ENCODE results near the gene SH3PXD2B. TPM values are rescaled to one million over a fixed set of nuclear protein-coding genes. Genes with fewer than 3 reads are reported as not detected.

The SH3PXD2B gene
- total and polyA plus RNA-seq, 2 of the 13 experiments (the other 11 are each of a cell fraction or from before 2014, with no cell fraction given) = 3.4 to 4.6 TPM

GRCh38 chr5:172293054-172293744, 161.1 kb downstream of the SH3PXD2B start (continued):
- TF ChIP-seq ZFP91 (CRISPR knock-in tag; IDR thresholded peaks at IDR 0.05; ENCODE audit: borderline replicate concordance) (peak; percentile 96), TGIF2 (CRISPR knock-in tag; IDR thresholded peaks at IDR 0.05) (0 out of 2 replicates have a peak, but pooled peaks have one; percentile 44), DDIT3 (CRISPR knock-in tag; IDR thresholded peaks at IDR 0.05) (no peak), ZNF280B (CRISPR knock-in tag; IDR thresholded peaks at IDR 0.05; ENCODE audit: borderline replicate concordance) (no peak), YY1 (IDR thresholded peaks at IDR 0.05; ENCODE audit: insufficient read depth, insufficient replicate concordance, low read depth, low read length) (peak; percentile 24), HOXA3 (CRISPR knock-in tag; IDR thresholded peaks at IDR 0.05) (peak; percentile 27; the same call in 1 of the 2 replicates), MATR3 (CRISPR knock-in tag; IDR thresholded peaks at IDR 0.05) (no peak), ELF3 (CRISPR knock-in tag; IDR thresholded peaks at IDR 0.05) (0 out of 2 replicates have a peak, but pooled peaks have one; percentile 13), ZNF7 (CRISPR knock-in tag; IDR thresholded peaks at IDR 0.05) (peak; percentile 33; the same call in 1 of the 2 replicates), XBP1 (CRISPR knock-in tag; IDR thresholded peaks at IDR 0.05) (no peak), ZNF180 (CRISPR knock-in tag; IDR thresholded peaks at IDR 0.05; ENCODE audit: borderline replicate concordance, low read depth) (no peak), CBX5 (CRISPR knock-in tag; IDR thresholded peaks at IDR 0.05; ENCODE audit: borderline replicate concordance) (peak; percentile 30; the same call in 1 of the 2 replicates), MBD4 (IDR thresholded peaks at IDR 0.05; ENCODE audit: borderline replicate concordance, low read length) (no peak), CENPBD1 (CRISPR knock-in tag; IDR thresholded peaks at IDR 0.05; ENCODE audit: borderline replicate concordance, low read depth) (no peak), RFX1 (IDR thresholded peaks at IDR 0.05) (no peak), HNRNPUL1 (IDR thresholded peaks at IDR 0.05; ENCODE audit: low read depth, low read length) (no peak), SMC3 (IDR thresholded peaks at IDR 0.05; ENCODE audit: low read length) (peak; percentile 84), PRPF4 (IDR thresholded peaks at IDR 0.05; ENCODE audit: low read depth, low read length, poor library complexity, severe bottlenecking) (no peak), NCOR1 (IDR thresholded peaks at IDR 0.05; ENCODE audit: borderline replicate concordance, low read length) (no peak), IRF9 (CRISPR knock-in tag; IDR thresholded peaks at IDR 0.05; ENCODE audit: borderline replicate concordance) (no peak), ZNF775 (CRISPR knock-in tag; IDR thresholded peaks at IDR 0.05; ENCODE audit: borderline replicate concordance) (no peak), HMGXB4 (CRISPR knock-in tag; IDR thresholded peaks at IDR 0.05; ENCODE audit: borderline replicate concordance in 1 of 2, low read depth in 1 of 2) (peak; percentile 63 to 81; a peak in 3 of 4 replicates)
